Hypothalamus (tissue), 51 donors: ENCODE data around the gene F13A1.

Source experiments
- DNase-seq, 51 donors: peaks; one replicate each; lab custom pipeline; 2025; lab: John Stamatoyannopoulos, UW

F13A1 gene

DNA sequence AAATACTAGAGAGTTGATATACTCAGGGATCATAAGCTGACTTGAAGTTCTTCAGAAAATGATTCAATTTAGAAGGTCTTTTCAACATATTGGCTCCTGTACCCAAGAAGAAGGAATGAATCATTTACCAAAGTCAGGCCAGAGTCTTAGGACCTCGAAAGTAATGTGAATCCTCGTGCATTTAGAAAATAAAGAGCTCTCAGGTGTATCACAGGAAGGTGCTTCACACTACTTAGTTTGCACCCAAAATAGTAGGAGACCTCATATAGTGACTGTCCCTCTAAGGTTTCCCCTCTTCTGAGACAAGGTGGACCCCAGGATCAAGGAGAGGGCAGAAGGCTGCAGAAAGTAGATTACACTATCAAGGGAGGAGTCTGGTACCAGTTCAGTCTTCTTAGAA is 71.8 kb downstream of the F13A1 start:
- no peak for DNase-seq

- DNase-seq, result no peak
Observed at GRCh38 chr6:6246544-6246943, 73.9 kb downstream of the F13A1 start.

DNA sequence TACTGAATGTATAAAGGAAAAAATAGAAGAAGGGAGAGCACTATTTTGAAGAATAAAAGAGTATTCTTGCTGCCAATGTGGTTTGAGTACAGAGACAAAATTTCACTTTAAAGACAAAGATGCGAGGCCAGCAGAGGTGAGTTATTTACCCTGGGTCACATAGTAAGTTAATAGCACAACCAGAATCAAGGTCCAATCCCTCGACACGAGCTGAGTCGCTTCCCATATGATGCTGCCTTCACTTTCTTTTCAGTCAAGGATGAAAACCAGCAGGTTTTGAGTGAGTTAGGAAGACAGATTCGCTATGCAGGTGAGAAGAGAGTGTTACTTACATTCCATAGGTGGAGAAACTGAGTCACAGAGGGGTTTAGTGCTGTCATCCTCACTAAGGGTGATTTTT is 75.8 kb downstream of the F13A1 start:
- DNase-seq, result no peak

DNA sequence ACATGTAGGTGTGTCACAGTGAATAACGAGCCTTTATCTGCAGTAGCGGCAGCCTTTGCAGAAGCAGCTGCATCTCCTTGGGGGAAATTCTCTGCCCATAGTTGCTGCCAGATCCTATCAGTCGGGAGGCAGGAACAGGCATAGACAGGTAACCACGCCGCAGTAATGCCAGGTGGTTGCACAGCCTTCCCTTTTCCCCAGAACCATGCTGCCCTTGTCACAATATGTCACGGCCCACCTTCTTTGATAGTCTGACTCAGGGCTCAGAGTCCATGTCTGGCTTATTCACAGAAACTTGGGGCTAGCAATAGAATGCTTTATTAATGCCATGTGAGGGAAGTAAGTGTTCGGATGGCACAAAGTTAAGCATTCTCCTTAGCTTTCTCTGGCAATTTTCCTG is 76.6 kb downstream of the F13A1 start:
- no peak for DNase-seq

DNA sequence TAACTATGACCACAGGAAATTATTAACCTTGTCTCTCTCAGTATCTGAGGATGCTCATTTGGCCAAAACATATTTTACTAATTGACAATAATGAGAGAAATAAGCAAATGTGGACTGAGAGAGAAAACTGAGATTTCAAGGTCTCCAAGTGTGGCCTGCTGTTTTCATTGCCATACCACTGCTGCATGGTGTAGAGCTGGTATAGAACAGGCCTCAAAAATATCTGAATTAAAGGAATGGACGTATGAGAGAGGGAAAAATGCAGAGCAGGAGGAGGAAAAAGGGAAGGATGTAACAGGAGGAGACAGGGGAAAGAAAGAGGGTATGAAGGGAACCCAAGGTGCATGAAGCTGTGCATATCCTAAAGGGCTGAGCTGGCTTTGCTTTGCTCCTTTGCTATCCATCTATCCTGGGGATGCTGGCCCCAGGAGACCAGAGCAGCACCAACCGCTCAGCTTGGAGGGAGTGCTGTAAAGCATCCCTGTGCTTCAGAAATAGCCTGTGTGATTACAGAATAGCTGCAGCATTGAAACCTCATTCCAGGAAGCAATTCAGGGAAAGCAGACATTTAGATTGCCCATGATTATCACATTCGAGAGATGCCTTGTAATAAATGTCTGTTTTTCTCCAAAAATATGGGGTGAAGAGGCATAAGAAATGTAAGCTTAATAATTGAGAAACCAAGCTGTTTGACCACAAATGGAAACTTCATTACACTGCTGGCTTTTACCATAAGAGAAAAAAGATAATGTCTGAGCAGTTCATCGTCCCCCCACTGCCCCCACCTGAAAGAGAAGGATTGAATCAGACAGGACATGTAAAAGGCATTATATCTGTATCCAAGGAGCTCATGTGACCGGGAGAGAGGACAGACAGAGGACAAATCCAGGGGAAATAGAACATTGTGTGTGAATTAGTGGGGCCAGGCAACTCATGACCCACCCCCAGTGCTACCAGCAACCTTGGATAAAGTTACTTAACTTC is 80.6 kb downstream of the F13A1 start:
- DNase-seq, result peak in 1 of 51 donors; percentile 0

DNA sequence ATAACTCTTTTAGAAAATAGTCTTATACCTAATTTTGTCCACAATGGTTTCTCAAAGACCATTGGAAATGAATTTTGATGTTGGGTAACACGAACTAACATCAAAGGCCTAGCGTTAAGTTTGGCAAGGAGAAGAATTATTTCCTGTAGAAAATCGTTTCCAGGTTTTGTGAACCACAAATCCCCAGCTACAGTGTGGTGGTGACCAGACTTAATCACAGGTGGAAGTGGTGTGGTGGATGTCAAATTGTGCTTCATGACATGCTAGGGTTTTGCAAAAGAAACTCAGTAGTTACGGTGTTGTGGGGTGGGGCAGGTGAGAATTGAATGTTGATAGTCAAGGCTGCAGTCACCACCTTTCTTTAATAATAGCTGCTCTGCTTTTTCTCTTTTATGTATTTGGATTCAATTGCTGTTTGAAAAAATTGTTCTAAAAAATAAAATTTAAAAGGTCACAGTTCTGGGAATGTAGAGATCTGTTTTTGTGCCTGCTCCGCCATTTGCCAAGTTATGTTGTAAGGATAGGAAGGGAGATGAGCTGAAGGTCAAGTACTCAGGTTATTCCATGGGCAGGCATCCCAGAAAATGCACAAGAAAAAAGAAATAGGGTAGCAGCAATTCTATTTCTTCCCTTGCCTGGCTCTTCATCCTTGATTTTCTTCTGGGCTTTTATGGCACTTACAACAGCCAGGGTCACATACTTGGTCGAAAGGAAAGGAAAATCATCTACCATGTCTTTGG is 83.6 kb downstream of the F13A1 start:
- no peak for DNase-seq

- DNase-seq, result no peak
Observed at GRCh38 chr6:6235786-6236185, 84.7 kb downstream of the F13A1 start.

DNA sequence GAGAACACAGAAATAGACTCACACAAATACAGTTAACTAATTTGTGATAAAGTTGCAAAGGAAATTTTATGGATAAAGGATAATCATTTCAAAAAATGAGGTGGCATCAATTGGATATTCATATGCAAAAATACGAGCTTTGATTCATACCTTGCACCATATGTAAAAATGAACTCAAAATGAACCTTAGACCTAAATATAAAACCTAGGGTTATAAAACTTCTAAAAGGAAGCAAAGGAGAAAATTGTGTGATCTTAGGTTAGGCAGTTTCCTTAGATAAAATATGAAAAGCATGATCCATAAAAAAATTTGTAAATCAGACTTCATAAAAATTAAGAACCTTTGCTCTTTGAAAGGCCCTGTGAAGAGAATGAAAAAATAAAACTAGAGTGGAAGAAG is 85.5 kb downstream of the F13A1 start:
- DNase-seq, result no peak

DNA sequence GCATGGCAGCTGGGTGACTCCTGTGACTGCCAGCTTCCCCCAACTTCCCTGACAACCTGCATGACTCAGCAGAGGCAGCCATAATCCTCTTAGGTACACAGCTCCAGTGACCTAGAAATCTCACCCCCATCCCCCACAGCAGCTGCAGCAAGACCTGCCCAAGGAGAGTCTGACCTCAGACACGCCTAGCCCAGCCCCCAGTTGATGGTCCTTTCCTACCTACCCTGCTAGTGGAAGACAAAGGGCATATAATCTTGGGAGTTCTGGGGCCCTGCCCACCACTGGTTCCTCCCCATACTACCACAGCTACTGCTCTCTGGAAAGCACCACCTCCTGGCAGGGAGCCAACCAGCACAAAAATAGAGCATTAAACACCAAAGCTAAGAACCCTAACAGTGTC is 90.2 kb downstream of the F13A1 start:
- no peak for DNase-seq

- DNase-seq, result no peak
Observed at GRCh38 chr6:6227896-6228295, 92.6 kb downstream of the F13A1 start.

- no peak for DNase-seq
Observed at GRCh38 chr6:6225885-6226529, 94.5 kb downstream of the F13A1 start.

GRCh38 chr6:6224933-6225486 is 95.5 kb downstream of the F13A1 start:
- no peak for DNase-seq

GRCh38 chr6:6221787-6222535 is 98.5 kb downstream of the F13A1 start:
- DNase-seq, result no peak

DNA sequence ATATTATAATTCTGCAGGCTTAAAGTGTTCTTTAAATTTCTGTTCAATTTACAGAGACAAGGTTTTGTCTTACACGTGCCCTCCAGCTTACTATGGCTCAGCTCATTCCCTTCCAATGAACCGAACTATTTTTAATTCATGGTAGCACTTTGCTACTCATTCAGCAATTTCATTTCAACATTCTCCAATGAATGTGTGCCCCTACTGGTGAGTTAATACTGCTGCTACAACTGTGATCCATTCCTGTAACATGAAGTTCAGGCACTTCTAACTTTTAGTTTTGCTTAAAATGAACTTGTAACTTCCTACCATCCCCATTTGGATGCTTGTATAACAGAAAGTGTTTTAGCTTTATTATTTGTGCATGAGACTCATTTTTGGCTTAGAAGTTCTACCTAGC is 99.7 kb downstream of the F13A1 start:
- DNase-seq, result no peak

DNA sequence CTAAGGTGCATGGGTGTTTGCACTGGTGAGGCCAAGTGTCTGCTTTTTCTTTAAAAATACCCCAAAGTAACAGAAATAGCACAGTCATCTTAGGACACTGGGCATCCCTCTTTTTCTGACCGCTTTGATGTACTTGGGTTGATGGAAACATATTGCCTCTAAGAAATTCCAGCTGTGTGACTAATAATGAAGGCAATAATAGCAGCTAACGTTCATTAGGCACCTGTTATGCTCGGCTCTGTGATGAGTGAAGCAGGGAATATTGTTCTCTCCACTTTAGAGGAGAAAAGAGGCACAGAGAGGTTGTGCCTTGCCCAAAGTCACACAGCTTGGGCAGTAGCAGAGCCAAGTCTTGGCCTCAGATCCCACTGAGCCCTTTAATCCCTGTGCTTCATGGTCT is 100.7 kb downstream of the F13A1 start:
- DNase-seq, result no peak

GRCh38 chr6:6218759-6219085 is 101.7 kb downstream of the F13A1 start:
- DNase-seq, result peak in 1 of 51 donors; percentile 9

GRCh38 chr6:6217855-6218758 is 102.4 kb downstream of the F13A1 start:
- DNase-seq, result no peak

- no peak for DNase-seq
Observed at GRCh38 chr6:6210994-6211393, 109.5 kb downstream of the F13A1 start.

- DNase-seq, result no peak
Observed at GRCh38 chr6:6202886-6203285, 117.6 kb downstream of the F13A1 start.
